Fibroblast of mammary gland (primary cell): ENCODE measurements around the gene THRB.
"Not testable (repeated sequence)": the region's sequence is repeated elsewhere in the genome, so short reads cannot be mapped to it uniquely, and the experiment has no call there.

Source experiments
- DNase-seq: peaks from one replicate; pipeline ENCODE4 v3.0.0-alpha.2; 2010; ENCODE audit warnings: low read depth
- H3K4me3 ChIP-seq: 2 replicates; pipeline ENCODE4 v1.5.1; 2011; ENCODE audit warnings: low read depth, mild to moderate bottlenecking, low read length, moderate library complexity; ENCODE audit not compliant: control insufficient read depth
- TF ChIP-seq, protein P1 (sequence below): conservative IDR thresholded peaks from 2 replicates; pipeline ENCODE4 v1.5.1; 2011; ENCODE audit warnings: low read depth, low read length, inconsistent platforms; ENCODE audit not compliant: control insufficient read depth, insufficient read depth

The THRB gene

DNA sequence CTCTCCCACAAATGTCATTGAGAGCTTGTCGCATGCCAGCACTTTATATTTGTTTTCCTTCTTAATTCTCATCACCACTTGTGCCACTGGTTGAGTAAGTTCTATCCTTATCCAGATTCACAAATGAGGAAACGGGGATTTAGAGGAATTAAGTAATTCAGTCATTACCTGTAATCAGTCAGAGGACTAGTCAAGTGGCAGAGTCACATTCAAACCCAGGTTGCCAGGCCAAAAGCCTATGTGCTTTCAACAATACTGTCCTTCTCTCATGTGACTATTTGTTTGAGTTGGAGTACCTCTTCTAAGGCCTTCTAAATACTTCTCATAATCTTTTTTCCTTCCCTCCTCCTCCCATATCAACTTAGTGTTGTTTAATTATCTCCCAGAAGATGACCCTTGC lies 76.9 kb downstream of the THRB start:
- H3K4me3 ChIP-seq: no peak overlapping the region
- no peak for DNase-seq
- TF ChIP-seq, protein P1, sequence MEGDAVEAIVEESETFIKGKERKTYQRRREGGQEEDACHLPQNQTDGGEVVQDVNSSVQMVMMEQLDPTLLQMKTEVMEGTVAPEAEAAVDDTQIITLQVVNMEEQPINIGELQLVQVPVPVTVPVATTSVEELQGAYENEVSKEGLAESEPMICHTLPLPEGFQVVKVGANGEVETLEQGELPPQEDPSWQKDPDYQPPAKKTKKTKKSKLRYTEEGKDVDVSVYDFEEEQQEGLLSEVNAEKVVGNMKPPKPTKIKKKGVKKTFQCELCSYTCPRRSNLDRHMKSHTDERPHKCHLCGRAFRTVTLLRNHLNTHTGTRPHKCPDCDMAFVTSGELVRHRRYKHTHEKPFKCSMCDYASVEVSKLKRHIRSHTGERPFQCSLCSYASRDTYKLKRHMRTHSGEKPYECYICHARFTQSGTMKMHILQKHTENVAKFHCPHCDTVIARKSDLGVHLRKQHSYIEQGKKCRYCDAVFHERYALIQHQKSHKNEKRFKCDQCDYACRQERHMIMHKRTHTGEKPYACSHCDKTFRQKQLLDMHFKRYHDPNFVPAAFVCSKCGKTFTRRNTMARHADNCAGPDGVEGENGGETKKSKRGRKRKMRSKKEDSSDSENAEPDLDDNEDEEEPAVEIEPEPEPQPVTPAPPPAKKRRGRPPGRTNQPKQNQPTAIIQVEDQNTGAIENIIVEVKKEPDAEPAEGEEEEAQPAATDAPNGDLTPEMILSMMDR: no peak

DNA sequence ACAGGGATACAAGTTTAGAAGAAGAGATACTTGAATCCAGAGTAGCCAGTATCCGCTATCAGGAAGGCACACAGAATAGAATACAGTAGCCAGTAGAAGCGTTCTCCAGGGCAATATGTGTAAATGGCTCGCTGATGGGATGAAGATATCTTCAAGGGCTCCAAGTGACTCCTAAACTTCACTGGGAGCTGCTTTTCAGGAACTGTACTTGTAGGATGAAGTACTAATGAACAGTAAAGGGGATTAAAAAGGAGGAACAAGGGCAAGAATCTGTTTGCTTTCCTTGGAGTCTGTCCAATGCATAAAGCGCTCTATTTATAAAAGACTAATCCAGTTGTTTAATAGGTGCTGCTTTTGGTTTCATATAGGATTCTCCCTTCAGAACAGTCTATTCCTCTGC lies 78.4 kb downstream of the THRB start:
- no peak overlapping the region for H3K4me3 ChIP-seq
- DNase-seq: no peak
- TF ChIP-seq, protein P1: no peak

DNA sequence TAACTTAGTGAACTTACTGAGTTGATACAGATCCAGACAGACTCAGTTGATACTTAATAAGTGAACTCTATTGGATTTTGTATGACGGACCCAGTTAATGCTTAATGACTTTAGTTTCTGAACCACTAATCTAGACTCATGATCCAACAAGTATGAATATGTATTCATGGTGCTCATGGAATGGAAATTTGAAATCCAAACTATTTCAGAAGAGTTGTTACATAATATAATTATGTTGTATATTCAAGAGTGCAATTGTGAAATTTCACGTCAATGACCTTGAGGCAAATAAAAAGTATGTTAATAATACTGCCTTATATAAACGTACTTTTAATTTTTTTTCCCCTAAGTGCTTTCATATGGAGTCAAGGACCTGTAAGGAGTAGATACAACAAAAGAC lies 78.8 kb downstream of the THRB start:
- TF ChIP-seq, protein P1: no peak
- DNase-seq: no peak

DNA sequence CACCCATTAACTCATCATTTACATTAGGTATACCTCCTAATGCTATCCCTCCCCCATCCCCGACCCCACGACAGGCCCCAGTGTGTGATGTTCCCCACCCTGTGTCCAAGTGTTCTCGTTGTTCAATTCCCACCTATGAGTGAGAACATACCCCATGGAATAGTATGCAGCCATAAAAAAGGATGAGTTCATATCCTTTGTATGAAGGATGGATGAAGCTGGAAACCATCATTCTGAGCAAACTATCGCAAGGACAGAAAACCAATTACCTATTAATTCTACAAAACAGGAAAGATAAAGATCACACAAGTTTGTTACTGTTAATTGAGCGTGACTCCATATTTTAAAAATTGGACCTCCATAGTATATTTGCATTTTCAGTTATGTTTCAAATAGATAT lies 81.0 kb downstream of the THRB start:
- H3K4me3 ChIP-seq, DNase-seq: not testable (repeated sequence)

More for the DNA sequence above, 78.8 kb downstream of the THRB start:
- H3K4me3 ChIP-seq: no peak overlapping the region

DNA sequence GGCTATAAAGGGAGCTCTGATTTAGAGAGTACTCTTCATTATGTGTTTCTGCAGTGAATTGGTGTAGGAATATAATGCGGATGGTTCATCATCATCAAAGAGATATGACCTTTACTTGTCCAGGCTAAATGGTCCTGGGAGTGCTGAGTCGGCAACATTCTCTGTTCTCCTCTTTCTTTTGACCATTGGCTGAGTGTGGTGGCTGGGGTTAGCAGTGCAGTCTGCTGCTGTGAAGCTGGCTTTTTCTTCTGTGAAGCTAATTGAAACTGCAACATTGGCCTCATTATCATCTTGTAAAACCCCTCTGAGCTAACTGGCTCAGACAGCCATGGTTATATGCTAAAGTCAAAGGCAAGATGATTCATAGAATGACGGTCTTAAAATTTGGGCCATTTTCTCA lies 83.8 kb downstream of the THRB start:
- no peak for DNase-seq
- H3K4me3 ChIP-seq: no peak overlapping the region
- TF ChIP-seq, protein P1: no peak

DNA sequence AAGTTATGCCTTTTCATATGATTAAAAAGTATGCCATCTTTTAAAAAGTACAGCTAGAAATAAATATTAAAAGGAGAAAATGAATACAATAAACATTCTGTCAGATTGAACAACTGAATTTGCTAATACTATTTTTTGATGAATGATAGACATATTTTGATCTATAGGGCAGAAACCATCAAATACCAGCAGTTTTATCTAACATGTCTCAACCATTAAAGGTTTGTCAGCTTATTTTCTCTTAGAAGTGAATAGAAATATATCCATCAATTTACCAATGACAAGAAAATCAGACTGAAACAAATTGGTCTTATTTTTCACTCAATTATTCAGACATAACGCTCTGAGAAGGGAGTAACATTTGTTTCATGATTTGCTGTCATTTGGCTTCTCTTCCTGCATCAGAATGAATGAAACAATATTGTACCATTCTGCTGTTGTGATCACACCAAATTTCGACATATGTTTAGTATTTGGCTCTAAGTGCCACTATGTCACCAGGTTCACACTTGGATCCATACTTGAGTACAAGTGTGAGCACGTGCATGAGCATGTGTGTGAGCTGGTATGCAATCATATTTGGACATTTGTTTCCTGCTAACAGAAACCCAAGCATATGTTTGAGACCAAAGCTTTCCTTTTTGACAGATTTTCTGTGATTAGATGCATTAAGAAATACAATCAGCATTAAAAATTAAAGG lies 86.5 kb downstream of the THRB start:
- TF ChIP-seq, protein P1: no peak
- no peak overlapping the region for H3K4me3 ChIP-seq
- DNase-seq: no peak

DNA sequence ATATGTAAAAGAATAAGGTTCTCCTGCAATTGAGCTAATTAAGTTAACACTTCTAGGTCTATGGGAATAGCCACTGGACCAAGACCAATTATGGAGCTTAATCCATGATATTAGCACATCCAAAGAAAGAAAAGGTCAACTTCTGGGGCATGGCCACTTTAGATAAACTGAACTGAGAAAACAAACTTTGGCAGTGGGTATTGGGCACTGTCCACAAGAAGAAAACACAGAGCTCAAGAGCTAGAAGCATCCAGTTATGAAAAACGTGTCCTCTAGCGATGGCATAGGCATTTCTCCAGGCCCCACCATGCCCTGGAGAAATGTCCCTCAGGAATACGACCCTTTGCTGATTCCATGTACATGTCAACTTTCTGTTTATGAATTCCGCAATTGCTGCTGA lies 87.8 kb downstream of the THRB start:
- TF ChIP-seq, protein P1: no peak
- no peak overlapping the region for H3K4me3 ChIP-seq
- DNase-seq: no peak
